GM23338 (cell line): Measurements from ENCODE around the gene THRB.

Experiments used
- CTCF ChIP-seq, 2 experiments: fragments of 200-600 bp in 1 of 2; sonication (generic) in 1 of 2; conservative IDR thresholded peaks; 2 replicates each; pipeline versions ENCODE4 v1.5.1 to v1.6.1; 2016 to 2017; ENCODE audit warnings: antibody characterized with exemption in 2 of 2, low read depth in 2 of 2, mild to moderate bottlenecking in 2 of 2, moderate library complexity in 1 of 2
- EZH2 ChIP-seq: fragments of 200-600 bp; sonication (generic); IDR thresholded peaks from one replicate; pipeline ENCODE4 v1.8.0; 2017; ENCODE audit warnings: antibody characterized with exemption, mild to moderate bottlenecking, low read depth; ENCODE audit not compliant: unreplicated experiment

GRCh38 chr3:24278543-24278942 lies 216.1 kb downstream of the THRB start:
- TF ChIP-seq CTCF (conservative IDR thresholded peaks at IDR 0.05; ENCODE audit: low read depth in 2 of 2) (no peak), EZH2 (no peak)
